Esophagus squamous epithelium (tissue), 4 donors: ENCODE data around the gene KHSRP.

ENCODE experiments used
- CTCF ChIP-seq, 6 experiments: fragments of 450-650 bp in 4 of 6; fragments of 200-600 bp in 2 of 6; sonication (generic) in 2 of 6; IDR thresholded peaks; one replicate each; pipeline ENCODE4 v1.5.1; 2016 to 2019; ENCODE audit warnings: antibody characterized with exemption in 6 of 6, mild to moderate bottlenecking in 4 of 6, moderate library complexity in 4 of 6
- POLR2A ChIP-seq, 4 donors: fragments of 450-650 bp; IDR thresholded peaks; one replicate each; pipeline ENCODE4 v1.6.1; 2017; ENCODE audit warnings: antibody characterized with exemption in 4 of 4, mild to moderate bottlenecking in 4 of 4, moderate library complexity in 3 of 4

GRCh38 chr19:6381030-6381750, 43.4 kb downstream of the KHSRP start:
- TF ChIP-seq CTCF (IDR thresholded peaks at IDR 0.05) (no peak), POLR2A (IDR thresholded peaks at IDR 0.05) (no peak)
